GM12878 (cell line): ENCODE measurements around the gene SCYL1. TPM values are rescaled to one million over a fixed set of nuclear protein-coding genes. Genes with fewer than 3 reads are reported as not detected.
A peak's percentile ranks its signal among the peaks of the same experiment; 100 is the strongest.

Experiments
- ATF7 ChIP-seq: fragments of 450-650 bp; IDR thresholded peaks from 2 replicates; pipeline ENCODE4 v1.6.1; 2016; ENCODE audit warnings: low read depth, mild to moderate bottlenecking
- EP300 ChIP-seq, 2 experiments: fragments of 150-350 bp in 1 of 2; IDR thresholded peaks; 2 replicates each; pipeline ENCODE4 v1.6.1; 2011 to 2012; ENCODE audit warnings: low read depth in 2 of 2, low read length in 2 of 2, borderline replicate concordance in 1 of 2, improper control_type of control experiment in 1 of 2, inconsistent platforms in 1 of 2; ENCODE audit not compliant: control insufficient read depth in 1 of 2
- FOXM1 ChIP-seq: IDR thresholded peaks from 2 replicates; pipeline ENCODE4 v1.6.1; 2012; ENCODE audit warnings: low read depth, mild to moderate bottlenecking, inconsistent platforms, low read length, moderate library complexity
- HDAC2 ChIP-seq: fragments of 200-600 bp; sonication (generic); IDR thresholded peaks from 2 replicates; pipeline ENCODE4 v1.6.1; 2017
- IKZF1 ChIP-seq: fragments of 450-650 bp; conservative IDR thresholded peaks from 2 replicates; pipeline ENCODE4 v1.6.1; 2017; ENCODE audit warnings: antibody characterized with exemption, mild to moderate bottlenecking
- KAT2A ChIP-seq: conservative IDR thresholded peaks from 2 replicates; pipeline ENCODE4 v1.6.1; 2011; ENCODE audit warnings: low read depth, low read length; ENCODE audit not compliant: control insufficient read depth
- MYC ChIP-seq: IDR thresholded peaks from 2 replicates; pipeline ENCODE4 v1.6.1; 2011; ENCODE audit warnings: mild to moderate bottlenecking, low read length, moderate library complexity, inconsistent platforms; ENCODE audit not compliant: insufficient read depth, insufficient replicate concordance, insufficient read length, severe bottlenecking
- NR2F1 ChIP-seq: fragments of 450-650 bp; conservative IDR thresholded peaks from 2 replicates; pipeline ENCODE4 v1.6.1; 2017; ENCODE audit warnings: mild to moderate bottlenecking
- POU2F2 ChIP-seq: IDR thresholded peaks from 3 replicates; pipeline ENCODE4 v1.6.1; 2011; ENCODE audit warnings: low read depth, mild to moderate bottlenecking, low read length, borderline replicate concordance
- RAD21 ChIP-seq: IDR thresholded peaks from 2 replicates; pipeline ENCODE4 v1.6.1; 2011; ENCODE audit warnings: mild to moderate bottlenecking, low read depth, low read length, moderate library complexity; ENCODE audit not compliant: insufficient read depth
- RB1 ChIP-seq: fragments of 450-650 bp; formaldehyde crosslinking; IDR thresholded peaks from 2 replicates; pipeline ENCODE4 v1.6.1; 2017; ENCODE audit warnings: mild to moderate bottlenecking, borderline replicate concordance
- RELA ChIP-seq: fragments of 450-650 bp; IDR thresholded peaks from 2 replicates; pipeline ENCODE4 v1.8.0; 2014; ENCODE audit warnings: borderline replicate concordance; ENCODE audit not compliant: partially characterized antibody
- SREBF1 ChIP-seq: IDR thresholded peaks from 2 replicates; pipeline ENCODE4 v1.6.1; 2012; ENCODE audit warnings: mild to moderate bottlenecking, low read length
- STAT1 ChIP-seq: fragments of 450-650 bp; conservative IDR thresholded peaks from 2 replicates; pipeline ENCODE4 v1.6.1; 2014; ENCODE audit warnings: antibody characterized with exemption, mild to moderate bottlenecking
- ZNF217 ChIP-seq: fragments of 450-650 bp; IDR thresholded peaks from 2 replicates; pipeline ENCODE4 v1.6.1; 2017; ENCODE audit warnings: antibody characterized with exemption, mild to moderate bottlenecking
- ZSCAN29 ChIP-seq: fragments of 450-650 bp; IDR thresholded peaks from 2 replicates; pipeline ENCODE4 v1.6.1; 2017; ENCODE audit warnings: mild to moderate bottlenecking, moderate library complexity
- polyA plus RNA-seq, 11 experiments: library from polyadenylated mRNA; depleted of rRNA in 4 of 11; unstranded in 6 of 11; stranded (reverse) in 5 of 11; fragments of >200 nt; fragmentation: Nextera tagmentation in 4 of 11; fragmentation: Illumina TruSeq in 1 of 11; extraction: Ambion mirVana in 4 of 11; extraction: Trizol in 1 of 11; gene quantifications; 1 replicate in 1 of 11; 2 replicates in 10 of 11; pipeline versions ENCODE4 v1.2.1 to v1.2.3, GENCODE V29; 2011 to 2016; ENCODE audit warnings: inconsistent platforms in 2 of 11, missing spikeins in 2 of 11, low read depth in 1 of 11
- total RNA-seq, 4 experiments: library from RNA; depleted of rRNA in 3 of 4; stranded (reverse); fragments of >200 nt in 3 of 4; fragmentation: Illumina TruSeq in 1 of 4; extraction: Trizol in 1 of 4; gene quantifications; 2 replicates each; pipeline versions ENCODE4 v1.2.1 to v1.2.3, GENCODE V29; 2013 to 2021
- TF ChIP-seq, protein P1 (sequence below): fragments of 450-650 bp; IDR thresholded peaks from 2 replicates; pipeline ENCODE4 v1.6.1; 2017; ENCODE audit warnings: mild to moderate bottlenecking, moderate library complexity
- TF ChIP-seq, protein P2 (sequence below): fragments of 450-650 bp; IDR thresholded peaks from 2 replicates; pipeline ENCODE4 v1.6.1; 2016; ENCODE audit warnings: mild to moderate bottlenecking, moderate library complexity, borderline replicate concordance
- TF ChIP-seq, protein P3 (sequence below), 3 experiments: IDR thresholded peaks in 2 of 3; conservative IDR thresholded peaks in 1 of 3; 2 replicates each; pipeline ENCODE4 v1.5.1; 2011; ENCODE audit warnings: low read depth in 3 of 3, low read length in 3 of 3, mild to moderate bottlenecking in 3 of 3, control low read depth in 2 of 3, moderate library complexity in 2 of 3, inconsistent platforms in 1 of 3, mixed read lengths in 1 of 3; ENCODE audit not compliant: control insufficient read depth in 2 of 3, insufficient read depth in 1 of 3; ENCODE audit errors: extremely low read depth in 1 of 3

The SCYL1 gene
- total and polyA plus RNA-seq, 10 of the 15 experiments (the other 5 are each of a cell fraction or from before 2014, with no cell fraction given): 0.80 to 82.7 (median 51.2) TPM

DNA sequence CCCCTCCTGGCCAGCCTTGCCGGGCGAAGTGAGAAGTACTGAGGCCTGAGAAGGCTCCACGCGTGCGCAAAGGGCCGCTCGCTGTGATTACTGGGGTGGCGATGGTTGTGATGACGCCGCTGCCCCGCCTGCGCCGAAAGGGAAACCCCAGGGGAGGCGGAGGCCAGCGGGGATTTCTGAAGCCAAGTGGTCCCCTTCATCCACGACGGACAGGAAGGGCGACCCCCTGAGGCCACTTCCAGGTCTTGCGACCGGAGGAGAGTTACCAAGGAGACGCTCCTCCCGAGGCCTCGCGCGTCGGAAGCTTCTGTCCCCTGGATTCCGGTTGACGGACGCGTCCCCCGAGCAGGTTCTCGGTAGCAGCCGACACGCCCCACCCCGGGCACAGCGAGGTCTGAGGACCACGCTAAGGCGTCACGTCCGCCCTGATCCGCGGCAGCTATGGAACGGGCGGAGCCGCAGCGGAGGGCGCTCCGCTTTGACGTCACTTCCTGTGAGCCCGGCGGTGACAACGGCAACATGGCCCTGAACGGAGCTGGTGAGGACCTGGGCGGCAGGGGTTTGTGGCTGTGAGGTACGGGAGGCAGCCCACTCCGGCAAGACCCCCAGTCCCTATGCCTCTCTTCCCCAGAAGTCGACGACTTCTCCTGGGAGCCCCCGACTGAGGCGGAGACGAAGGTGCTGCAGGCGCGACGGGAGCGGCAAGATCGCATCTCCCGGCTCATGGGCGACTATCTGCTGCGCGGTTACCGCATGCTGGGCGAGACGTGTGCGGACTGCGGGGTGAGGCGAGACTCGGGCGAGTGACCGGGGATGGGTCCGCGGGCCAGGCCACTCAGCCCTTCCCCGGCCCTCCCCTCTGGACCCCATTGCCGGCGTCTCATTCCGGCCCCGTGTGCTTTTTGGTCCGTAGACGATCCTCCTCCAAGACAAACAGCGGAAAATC lies 45.4 kb downstream of the SCYL1 start, which contains the start of gene ZNRD2 (continued):
- TF ChIP-seq SREBF1: 0 out of 2 replicates have a peak, but pooled peaks have one; percentile 37
- TF ChIP-seq HDAC2: no peak
- peak in 1 of 2 experiments; percentile 22; a peak in 2 of 4 replicates for TF ChIP-seq EP300 (IDR thresholded peaks at IDR 0.05; ENCODE audit: borderline replicate concordance in 1 of 2, control insufficient read depth in 1 of 2, low read depth in 2 of 2, low read length in 2 of 2)
- TF ChIP-seq, protein P1, sequence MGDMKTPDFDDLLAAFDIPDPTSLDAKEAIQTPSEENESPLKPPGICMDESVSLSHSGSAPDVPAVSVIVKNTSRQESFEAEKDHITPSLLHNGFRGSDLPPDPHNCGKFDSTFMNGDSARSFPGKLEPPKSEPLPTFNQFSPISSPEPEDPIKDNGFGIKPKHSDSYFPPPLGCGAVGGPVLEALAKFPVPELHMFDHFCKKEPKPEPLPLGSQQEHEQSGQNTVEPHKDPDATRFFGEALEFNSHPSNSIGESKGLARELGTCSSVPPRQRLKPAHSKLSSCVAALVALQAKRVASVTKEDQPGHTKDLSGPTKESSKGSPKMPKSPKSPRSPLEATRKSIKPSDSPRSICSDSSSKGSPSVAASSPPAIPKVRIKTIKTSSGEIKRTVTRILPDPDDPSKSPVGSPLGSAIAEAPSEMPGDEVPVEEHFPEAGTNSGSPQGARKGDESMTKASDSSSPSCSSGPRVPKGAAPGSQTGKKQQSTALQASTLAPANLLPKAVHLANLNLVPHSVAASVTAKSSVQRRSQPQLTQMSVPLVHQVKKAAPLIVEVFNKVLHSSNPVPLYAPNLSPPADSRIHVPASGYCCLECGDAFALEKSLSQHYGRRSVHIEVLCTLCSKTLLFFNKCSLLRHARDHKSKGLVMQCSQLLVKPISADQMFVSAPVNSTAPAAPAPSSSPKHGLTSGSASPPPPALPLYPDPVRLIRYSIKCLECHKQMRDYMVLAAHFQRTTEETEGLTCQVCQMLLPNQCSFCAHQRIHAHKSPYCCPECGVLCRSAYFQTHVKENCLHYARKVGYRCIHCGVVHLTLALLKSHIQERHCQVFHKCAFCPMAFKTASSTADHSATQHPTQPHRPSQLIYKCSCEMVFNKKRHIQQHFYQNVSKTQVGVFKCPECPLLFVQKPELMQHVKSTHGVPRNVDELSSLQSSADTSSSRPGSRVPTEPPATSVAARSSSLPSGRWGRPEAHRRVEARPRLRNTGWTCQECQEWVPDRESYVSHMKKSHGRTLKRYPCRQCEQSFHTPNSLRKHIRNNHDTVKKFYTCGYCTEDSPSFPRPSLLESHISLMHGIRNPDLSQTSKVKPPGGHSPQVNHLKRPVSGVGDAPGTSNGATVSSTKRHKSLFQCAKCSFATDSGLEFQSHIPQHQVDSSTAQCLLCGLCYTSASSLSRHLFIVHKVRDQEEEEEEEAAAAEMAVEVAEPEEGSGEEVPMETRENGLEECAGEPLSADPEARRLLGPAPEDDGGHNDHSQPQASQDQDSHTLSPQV: no peak
- no peak for TF ChIP-seq ZSCAN29
- no peak for TF ChIP-seq FOXM1
- TF ChIP-seq KAT2A: no peak
- TF ChIP-seq STAT1: peak; percentile 27; the same call in 1 of the 2 replicates
- peak; percentile 84 for TF ChIP-seq ATF7
- TF ChIP-seq NR2F1: peak; percentile 84
- peak; percentile 30 for TF ChIP-seq MYC
- peak; percentile 96 for TF ChIP-seq IKZF1
- peak; percentile 55 for TF ChIP-seq RAD21
- no peak; the same call in 1 of the 2 replicates for TF ChIP-seq RB1
- TF ChIP-seq, protein P2, sequence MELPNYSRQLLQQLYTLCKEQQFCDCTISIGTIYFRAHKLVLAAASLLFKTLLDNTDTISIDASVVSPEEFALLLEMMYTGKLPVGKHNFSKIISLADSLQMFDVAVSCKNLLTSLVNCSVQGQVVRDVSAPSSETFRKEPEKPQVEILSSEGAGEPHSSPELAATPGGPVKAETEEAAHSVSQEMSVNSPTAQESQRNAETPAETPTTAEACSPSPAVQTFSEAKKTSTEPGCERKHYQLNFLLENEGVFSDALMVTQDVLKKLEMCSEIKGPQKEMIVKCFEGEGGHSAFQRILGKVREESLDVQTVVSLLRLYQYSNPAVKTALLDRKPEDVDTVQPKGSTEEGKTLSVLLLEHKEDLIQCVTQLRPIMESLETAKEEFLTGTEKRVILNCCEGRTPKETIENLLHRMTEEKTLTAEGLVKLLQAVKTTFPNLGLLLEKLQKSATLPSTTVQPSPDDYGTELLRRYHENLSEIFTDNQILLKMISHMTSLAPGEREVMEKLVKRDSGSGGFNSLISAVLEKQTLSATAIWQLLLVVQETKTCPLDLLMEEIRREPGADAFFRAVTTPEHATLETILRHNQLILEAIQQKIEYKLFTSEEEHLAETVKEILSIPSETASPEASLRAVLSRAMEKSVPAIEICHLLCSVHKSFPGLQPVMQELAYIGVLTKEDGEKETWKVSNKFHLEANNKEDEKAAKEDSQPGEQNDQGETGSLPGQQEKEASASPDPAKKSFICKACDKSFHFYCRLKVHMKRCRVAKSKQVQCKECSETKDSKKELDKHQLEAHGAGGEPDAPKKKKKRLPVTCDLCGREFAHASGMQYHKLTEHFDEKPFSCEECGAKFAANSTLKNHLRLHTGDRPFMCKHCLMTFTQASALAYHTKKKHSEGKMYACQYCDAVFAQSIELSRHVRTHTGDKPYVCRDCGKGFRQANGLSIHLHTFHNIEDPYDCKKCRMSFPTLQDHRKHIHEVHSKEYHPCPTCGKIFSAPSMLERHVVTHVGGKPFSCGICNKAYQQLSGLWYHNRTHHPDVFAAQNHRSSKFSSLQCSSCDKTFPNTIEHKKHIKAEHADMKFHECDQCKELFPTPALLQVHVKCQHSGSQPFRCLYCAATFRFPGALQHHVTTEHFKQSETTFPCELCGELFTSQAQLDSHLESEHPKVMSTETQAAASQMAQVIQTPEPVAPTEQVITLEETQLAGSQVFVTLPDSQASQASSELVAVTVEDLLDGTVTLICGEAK: peak; percentile 96
- no peak for TF ChIP-seq RELA
- TF ChIP-seq POU2F2: peak; percentile 30; the same call in 2 of the 3 replicates
- TF ChIP-seq ZNF217: no peak
- TF ChIP-seq, protein P3, sequence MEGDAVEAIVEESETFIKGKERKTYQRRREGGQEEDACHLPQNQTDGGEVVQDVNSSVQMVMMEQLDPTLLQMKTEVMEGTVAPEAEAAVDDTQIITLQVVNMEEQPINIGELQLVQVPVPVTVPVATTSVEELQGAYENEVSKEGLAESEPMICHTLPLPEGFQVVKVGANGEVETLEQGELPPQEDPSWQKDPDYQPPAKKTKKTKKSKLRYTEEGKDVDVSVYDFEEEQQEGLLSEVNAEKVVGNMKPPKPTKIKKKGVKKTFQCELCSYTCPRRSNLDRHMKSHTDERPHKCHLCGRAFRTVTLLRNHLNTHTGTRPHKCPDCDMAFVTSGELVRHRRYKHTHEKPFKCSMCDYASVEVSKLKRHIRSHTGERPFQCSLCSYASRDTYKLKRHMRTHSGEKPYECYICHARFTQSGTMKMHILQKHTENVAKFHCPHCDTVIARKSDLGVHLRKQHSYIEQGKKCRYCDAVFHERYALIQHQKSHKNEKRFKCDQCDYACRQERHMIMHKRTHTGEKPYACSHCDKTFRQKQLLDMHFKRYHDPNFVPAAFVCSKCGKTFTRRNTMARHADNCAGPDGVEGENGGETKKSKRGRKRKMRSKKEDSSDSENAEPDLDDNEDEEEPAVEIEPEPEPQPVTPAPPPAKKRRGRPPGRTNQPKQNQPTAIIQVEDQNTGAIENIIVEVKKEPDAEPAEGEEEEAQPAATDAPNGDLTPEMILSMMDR (IDR thresholded peaks at IDR 0.05 in 2 of 3, conservative IDR thresholded peaks at IDR 0.05 in 1 of 3; ENCODE audit: control insufficient read depth in 2 of 3, extremely low read depth in 1 of 3, insufficient read depth in 1 of 3, low read depth in 3 of 3, low read length in 3 of 3): peak; percentile 69 to 79 (median 69)
